PC-3 (cell line): ENCODE data around the gene GRWD1.

ENCODE experiments used
- CTCF ChIP-seq: fragments of 300-600 bp; sonication (generic); conservative IDR thresholded peaks from 2 replicates; pipeline ENCODE4 v1.5.1; 2017; ENCODE audit warnings: antibody characterized with exemption, low read depth, mild to moderate bottlenecking, low read length
- EZH2 ChIP-seq: fragments of 300-600 bp; sonication (generic); IDR thresholded peaks from one replicate; pipeline ENCODE4 v1.6.1; 2017; ENCODE audit warnings: antibody characterized with exemption, mild to moderate bottlenecking, low read length; ENCODE audit not compliant: unreplicated experiment

- no peak for TF ChIP-seq CTCF
- TF ChIP-seq EZH2 = no peak
These were observed 37.5 kb downstream of the GRWD1 start for GRCh38 chr19:48483301-48483700.
